ENCODE results near the gene CYP11A1.
"Not testable (repeated sequence)": the region's sequence is repeated elsewhere in the genome, so short reads cannot be mapped to it uniquely, and the experiment has no call there.

Gene CYP11A1

DNA sequence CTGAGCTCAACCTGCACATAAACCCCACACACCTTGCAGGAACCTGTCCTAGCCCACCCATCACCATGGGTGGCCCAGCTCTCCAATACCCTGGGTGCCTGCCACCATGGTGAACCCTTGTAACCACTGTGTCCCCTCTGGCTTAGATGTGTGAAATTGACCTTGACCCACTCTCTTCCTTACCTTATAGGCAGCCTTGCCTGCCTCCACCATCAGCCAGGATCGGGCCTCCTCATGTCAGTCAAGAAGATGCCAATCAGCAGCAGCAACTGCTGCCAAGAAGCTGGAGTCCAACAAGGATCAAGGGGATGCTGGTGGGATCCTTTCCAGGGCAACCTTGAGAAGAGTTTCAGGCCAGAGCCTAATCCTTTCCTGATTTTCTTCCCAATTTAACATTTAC lies 8.8 kb upstream of the CYP11A1 start:
- DNase-seq (ENCODE audit: low read depth in 3 of 3, low spot score in 1 of 3): no peak

DNA sequence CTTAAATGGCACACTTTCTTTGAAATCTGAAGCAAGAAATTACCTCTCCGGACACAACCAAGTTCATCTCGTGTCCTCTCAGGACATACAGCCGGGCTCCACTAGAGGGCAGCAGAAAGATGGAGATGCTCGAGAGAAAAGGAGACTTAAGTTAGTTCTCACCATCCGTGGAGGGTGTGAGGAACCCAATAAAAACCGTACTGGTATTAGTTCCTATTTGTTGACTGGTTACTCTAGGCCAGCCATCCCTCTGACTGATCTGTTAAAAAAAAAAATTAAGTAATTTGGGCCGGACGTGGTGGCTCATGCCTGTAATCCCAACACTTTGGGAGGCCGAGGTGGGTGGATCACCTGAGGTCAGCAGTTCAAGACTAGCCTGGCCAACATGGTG lies 7.9 kb upstream of the CYP11A1 start:
- peak; percentile 56 to 76 (median 61) for DNase-seq (ENCODE audit: low read depth in 3 of 3, low spot score in 1 of 3)

DNA sequence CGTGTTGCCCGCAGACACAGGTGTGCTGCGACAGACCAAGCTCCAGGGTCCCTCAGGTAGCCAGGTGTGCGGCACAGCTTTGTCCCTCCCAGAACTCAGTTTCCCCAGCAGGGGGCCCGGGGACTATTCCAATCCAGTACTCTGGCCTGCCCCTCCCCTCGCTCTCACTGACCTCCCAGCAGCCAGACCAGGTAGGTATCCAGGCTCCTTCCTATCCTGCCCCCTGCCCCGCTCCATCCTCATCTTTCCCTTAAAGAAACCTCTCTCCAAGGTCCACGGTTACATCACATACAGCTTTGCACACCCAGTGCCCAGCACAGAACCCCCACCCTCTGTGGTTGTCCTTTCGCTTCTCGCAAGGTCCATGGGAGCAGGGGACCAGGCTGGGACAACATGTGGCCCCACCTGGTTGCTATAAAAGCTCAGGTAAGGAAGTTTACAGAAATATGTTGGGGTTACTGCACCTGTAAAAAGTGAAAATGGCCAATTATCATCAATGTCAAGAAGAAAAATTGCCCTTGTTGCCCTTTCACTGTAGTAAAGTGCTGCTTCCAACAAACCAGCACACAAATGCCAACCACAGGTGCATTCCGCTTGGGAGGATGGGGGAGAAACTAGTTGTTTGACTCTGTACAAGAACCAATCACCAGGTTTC lies 7.3 kb upstream of the CYP11A1 start:
- DNase-seq (ENCODE audit: low read depth in 3 of 3, low spot score in 1 of 3): no peak

DNA sequence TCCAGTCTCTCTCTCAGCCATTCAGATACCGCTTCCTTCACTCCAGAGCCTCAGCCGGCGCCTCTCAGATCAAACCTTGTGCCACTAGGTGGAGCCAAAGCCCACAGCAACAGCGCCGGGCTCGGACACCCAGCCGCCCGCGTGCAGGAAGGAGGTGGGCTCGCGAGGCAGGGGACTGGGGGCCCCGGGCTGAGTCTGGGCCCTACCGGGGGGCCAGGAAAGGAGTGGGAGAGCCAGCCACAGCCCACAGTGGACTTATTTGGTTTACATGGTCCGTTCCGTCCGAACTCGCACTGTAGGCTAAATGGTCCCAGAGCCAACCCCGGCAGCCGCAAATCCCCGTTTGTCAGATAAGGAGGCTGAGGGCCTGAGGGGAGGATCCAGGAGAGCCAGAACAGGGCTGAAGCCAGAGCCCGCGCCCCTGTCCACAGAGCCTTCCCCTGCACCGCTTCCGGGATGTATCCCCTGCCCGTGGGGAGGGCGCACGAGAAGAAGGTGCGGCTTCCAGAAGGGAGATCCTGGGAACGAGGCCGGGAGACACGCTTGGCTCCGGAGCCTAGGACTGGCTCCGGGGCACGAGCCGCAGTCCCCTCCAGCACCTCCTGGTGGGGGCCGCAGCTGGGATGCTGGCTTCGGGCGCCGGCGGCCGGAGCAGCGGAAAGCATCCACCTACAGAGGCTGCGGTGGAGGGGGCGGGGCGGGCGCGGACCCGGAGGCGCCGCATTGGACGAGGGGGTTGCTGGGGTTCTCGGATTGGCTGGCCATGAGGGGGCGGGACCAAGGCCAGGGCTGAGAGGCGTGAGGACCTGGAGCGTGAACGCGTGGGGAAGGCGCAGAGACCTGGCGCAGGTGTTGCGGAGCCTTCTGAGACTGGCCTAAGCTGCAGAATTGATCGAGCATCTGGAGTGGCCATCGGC lies 6.5 kb upstream of the CYP11A1 start:
- DNase-seq (ENCODE audit: low read depth in 3 of 3, low spot score in 1 of 3): peak; percentile 86 to 93 (median 86)

DNA sequence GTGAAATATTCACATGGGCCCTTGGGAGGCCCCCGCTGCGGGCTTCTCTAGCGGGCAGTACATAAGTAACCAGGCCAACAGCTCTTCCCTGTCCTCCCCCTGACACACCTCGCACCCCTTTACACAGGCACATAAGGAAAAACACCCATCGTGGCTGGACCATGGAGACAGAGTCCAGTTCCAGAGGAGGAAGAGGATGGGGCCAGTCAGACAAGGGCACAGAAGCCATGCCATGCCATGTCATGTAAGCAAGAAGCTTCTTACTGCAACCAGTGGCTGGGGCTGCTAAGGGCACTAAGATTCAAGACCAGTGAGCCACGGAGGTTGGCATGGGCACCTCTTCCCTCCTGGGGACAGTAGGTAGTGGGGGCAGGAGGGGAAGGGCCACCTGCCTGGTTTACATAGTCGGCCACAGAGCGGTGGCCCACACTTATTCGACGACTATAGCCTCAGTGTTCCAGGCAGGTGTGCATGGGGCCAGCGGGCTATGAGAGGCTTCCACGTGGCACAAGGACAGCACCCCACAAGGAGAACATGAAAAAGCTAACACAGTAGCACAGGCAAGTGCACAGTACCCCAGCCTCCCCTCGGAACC lies 5.7 kb upstream of the CYP11A1 start:
- no peak for DNase-seq (ENCODE audit: low read depth in 3 of 3, low spot score in 1 of 3)

DNA sequence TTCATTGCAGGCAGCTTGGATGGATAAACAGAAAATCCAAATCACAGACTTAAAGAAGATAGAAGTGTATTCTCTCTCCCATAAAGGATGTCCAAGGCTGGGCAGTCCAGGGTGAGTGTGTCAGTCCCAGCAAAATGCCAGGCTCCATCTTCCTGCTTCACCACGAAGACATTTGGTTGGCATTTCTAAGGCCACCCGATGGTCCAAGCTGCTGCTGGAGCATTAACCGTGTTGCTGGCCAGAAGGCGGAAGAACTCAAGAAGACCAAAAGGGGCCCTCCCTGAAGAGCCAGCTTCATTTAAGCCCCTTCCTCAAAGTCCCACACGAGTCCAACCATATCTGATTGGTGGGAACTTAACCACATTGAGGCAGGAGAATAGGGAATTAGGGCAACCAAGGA lies 3.0 kb upstream of the CYP11A1 start:
- DNase-seq (ENCODE audit: low read depth in 3 of 3, low spot score in 1 of 3): no peak

DNA sequence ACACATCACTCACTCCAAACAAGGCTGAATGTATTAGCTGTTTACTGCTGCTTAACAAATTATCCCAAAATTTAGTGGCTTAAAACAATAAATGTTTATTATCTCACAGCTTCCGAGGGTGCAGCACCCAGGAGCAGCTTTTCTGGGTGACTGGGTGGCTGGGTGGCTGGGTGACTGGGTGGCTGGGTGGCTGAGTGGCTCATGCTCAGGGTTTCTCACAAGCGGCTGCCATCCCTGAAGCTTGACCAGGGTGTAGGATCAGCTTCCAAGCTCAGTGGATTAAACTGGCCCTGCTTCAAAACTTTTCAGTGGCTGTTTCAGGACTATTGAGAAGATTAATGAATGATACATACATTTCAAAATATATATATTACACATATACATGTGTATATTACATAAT lies 2.3 kb upstream of the CYP11A1 start:
- no peak for DNase-seq (ENCODE audit: low read depth in 3 of 3, low spot score in 1 of 3)

DNA sequence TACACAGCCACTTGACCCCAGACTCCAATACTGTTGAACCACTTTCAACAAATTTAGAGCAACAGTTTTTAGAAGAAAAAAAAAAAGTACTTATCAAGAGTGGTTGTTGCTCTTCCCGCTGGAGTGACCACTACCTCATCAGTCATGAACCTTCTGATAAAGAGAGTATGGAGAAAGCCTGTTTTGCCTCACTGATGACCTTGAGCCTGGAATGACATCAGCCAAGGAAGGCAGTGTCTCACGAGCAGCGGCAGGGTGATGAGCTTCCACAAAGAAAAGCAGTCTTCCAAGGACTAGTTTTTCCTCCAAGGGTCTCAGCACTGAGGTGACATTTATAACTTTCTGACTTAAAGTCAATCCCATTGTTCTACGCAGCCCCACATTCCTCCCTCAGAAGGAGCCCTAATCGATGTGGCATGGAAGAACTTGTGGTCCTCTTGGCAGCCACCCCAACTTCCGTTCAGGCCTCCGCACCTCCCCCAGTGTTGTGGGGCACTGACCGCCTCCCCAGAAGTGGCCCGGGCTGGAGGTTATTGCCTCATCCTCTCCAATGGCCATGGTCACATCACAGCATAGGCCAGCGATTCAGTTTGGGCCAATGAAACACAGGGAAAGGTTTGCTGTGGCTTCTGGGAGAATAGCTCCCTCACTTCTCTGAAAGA lies 1.8 kb upstream of the CYP11A1 start:
- DNase-seq (ENCODE audit: low read depth in 3 of 3, low spot score in 1 of 3): no peak

DNA sequence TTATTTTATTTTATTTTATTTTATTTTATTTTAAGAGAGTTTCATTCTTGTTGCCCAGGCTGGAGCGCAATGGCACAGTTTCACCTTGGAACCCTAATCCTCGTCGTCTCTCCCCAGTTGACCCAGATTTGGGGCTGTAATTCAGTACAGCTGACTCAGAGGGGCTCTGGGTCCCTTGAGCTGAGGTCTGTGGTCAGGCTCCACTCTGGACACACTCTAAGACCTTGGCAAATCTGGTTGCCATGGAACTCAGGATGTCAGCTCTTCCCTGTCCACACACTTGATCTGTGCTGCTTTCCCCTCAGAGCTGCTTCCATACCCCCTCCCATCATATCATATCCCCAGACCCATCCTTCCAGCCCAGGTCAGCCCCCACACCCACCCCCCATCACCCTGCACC lies 675 bp upstream of the CYP11A1 start:
- no peak for DNase-seq (ENCODE audit: low read depth in 3 of 3, low spot score in 1 of 3)

DNA sequence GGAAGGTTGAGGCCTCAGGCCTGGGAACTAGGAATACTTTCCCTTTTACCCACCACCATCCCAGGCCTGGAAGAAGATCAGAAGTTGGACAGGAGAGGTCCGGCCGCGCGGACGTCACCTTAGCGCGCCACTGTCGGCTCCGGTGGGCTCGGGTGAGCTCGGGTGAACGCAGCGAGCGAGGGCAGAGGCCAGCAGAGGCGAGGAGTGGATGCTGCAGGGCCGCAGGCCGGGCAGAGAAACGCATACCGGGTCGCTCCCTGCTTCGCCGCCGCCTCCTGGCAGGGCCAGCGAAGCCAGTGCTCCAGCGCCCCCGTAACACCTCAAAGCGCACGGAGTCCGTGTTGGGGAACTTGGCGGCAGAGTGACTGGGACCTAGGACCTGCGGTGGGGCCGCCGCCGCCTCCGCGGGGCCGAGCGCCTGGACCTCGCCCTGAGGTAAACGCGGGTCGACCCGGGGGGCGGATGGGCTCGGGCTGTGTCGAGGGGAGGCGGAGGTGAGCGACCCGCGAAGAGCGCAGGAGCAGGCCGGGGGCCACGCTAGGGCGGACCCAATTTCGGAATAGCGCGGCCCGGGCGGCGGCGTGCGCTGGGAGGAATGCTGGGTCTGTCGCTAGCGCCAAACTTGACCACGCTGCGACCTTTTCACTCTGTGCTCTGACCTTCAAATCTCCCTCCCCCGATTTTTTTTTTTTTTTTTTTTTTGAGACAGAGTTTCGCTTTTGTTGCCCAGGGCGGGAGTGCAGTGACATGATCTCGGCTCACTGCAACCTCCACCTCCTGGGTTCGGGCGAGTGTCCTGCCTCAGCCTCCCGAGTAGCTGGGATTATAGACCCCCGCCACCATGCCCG lies 1.6 kb downstream of the CYP11A1 start:
- DNase-seq (ENCODE audit: low read depth in 3 of 3, low spot score in 1 of 3): no peak

DNA sequence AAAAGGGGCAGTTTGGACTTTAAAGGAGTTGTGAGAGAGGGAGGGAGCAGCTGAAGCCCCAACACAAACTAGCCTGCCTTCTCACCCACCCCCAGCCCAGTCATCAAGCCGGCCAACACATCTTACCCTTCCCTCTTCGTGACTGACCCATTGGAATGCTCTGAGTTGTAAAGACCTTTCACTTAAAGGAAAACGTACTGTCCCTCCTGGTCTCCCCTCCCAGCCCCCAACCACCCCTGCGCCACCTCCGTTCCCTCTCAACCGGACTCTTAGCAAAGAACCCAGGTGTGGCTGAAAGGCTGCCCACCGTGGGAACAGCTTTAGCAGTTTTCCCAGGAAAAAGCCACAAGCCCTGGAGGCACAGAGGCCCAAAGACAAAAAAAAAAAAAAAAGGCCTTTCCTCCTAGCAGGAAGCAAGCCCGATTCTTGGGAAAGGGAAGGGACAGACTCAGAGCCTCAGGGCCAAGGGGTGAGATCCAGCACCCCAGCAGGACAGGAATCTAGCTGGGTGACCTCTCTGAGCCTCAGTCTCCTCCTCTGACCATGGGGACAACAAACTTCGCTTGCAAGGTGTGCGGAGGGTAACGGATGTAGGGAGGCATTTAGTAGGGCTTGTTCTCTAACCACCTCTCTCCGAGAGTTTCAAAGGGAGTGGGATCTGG lies 2.4 kb downstream of the CYP11A1 start:
- DNase-seq (ENCODE audit: low read depth in 3 of 3, low spot score in 1 of 3): no peak

DNA sequence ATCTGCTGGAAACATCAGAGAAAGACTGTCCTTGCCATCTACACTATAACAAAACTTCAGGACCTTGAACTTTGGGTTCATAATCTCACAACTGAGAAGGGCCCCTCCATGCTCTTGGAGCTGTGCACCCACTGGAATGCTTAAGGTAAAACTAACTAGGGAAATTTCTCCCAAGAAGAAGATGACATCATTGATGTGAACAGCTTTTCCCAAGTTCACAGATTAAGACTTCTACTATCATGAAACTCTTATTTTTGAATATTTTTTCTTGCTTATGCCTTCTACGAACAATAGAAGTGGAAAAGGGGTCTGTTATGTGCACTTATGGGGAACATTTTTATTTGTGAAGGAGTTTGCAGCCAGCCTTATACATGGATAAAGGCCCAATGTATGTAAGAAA lies 5.0 kb downstream of the CYP11A1 start:
- no peak for DNase-seq (ENCODE audit: low read depth in 3 of 3, low spot score in 1 of 3)

DNA sequence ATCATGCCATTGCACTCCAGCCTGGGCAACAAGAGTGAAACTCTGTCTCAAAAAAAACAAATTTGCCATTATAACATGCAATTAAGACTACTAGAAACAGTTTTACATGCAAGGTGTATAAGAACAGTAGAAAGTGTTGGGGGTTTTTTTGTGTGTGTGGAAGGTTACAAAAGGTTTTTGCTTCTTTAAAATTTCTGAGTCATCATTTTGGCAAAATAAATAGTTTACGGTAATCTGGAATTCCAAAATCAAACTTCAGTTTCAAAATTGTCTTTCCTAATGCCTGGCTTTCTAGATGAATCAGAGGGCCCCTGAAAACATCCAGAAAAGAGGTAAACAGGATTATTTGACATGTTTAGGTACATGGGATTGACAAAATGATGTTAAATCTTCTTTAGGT lies 6.6 kb downstream of the CYP11A1 start:
- not testable (repeated sequence) for DNase-seq (ENCODE audit: low read depth in 3 of 3, low spot score in 1 of 3)

DNA sequence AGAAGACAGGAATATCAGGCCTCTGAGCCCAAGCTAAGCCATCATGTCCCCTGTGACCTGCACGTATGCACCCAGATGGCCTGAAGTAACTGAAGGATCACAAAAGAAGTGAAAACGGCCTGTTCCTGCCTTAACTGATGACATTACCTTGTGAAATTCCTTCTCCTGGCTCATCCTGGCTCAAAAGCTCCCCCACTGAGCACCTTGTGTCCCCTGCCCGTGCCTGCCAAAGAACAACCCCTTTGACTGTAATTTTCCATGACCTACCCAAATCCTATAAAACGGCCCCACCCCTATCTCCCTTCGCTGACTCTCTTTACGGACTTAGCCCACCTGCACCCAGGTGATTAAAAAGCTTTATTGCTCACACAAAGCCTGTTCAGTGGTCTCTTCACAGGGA lies 8.1 kb downstream of the CYP11A1 start:
- DNase-seq (ENCODE audit: low read depth in 3 of 3, low spot score in 1 of 3): not testable (repeated sequence)

DNA sequence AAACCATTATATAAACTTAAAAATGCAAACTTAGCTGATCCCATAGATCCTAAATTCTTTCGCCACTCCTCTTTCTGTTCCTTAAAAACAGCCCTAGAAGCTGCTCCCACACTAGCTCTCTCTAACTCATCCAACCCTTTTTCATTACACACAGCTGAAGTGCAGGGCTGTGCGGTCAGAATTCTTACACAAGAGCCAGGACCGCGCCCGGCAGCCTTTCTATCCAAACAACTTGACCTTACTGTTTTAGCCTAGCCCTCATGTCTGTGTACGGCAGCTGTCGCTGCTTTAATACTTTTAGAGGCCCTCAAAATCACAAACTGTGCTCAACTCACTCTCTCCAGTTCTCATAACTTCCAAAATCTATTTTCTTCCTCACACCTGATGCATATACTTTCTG lies 9.9 kb downstream of the CYP11A1 start:
- DNase-seq (ENCODE audit: low read depth in 3 of 3, low spot score in 1 of 3): not testable (repeated sequence)

DNA sequence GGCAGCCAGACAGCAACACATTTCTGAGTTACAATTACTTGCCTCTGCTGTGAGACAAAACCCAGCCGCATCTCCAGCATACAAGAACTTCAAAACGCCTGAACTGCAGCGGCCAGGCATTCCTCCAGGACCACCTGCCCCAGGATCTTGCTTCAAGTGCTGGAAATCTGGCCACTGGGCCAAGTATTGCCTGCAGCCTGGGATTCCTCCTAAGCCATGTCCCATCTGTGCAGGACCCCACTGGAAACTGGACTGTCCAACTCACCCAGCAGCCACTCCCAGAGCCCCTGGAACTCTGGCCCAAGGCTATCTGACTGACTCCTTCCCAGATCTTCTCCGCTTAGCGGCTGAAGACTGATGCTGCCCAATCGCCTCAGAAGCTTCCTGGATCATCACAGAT lies 11.4 kb downstream of the CYP11A1 start:
- not testable (repeated sequence) for DNase-seq (ENCODE audit: low read depth in 3 of 3, low spot score in 1 of 3)

DNA sequence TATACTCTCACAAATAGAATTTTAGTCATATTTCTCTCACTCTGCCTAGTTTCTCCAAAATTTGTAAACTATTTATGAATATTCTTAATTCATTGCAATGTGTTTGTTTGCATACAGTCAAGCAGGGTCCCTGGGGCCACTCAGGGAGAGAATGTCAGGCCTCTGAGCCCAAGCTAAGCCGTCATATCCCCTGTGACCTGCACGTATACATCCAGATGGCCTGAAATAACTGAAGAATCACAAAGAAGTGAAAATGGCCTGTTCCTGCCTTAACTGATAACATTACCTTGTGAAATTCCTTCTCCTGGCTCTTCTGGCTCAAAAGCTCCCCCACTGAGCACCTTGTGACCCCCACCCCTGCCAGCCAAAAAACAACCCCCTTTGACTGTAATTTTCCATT lies 13.5 kb downstream of the CYP11A1 start:
- DNase-seq (ENCODE audit: low read depth in 3 of 3, low spot score in 1 of 3): not testable (repeated sequence)

DNA sequence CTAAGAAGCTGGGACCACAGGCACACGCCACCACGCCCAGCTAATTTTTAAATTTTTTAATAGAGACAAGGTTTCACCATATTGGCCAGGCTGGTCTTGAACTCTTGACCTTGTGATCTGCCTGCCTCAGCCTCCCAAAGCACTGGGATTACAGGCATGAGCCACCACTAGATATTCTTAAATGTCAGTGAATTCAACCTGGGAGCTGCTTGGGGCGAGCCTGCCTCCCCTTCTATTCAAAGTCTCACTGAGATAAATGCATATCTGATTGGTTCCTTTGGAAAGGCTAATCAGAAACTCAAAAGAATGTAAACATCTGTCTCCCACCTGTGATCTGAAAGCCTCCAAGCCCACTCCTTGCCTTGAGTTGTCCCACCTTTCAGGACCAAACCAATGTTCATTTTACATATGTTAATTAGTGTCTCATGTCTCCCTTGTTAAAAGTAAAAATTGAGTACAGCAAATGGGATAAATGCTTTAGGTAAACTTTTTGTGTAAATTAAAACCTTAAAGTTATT lies 15.0 kb downstream of the CYP11A1 start:
- no peak for DNase-seq (ENCODE audit: low read depth in 3 of 3, low spot score in 1 of 3)

DNA sequence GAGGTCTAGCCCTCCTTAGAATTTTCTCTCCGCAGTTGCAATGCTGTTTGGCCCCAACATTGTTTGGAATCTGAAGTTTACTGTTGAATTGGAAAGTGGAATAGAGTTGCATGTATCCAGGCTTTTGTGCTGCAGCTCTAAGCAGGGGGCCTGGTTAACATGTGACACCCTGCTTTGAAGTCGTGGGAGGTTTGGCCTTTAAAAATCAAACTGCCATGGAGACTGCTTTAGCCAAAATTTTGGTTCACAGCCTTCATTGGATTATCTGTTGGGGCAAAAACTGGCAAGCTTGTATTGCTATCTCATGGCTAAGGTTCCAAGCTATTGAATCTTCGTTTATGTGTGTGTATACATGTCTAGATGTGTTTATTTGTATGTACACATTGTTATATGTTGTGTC lies 15.8 kb downstream of the CYP11A1 start:
- DNase-seq (ENCODE audit: low read depth in 3 of 3, low spot score in 1 of 3): no peak

Data from stimulated activated CD4-positive, alpha-beta T cell treated with anti-CD3 and anti-CD28 coated beads, TNF-alpha, amount 100 ng/mL, for 1 hour (primary cell).